HAP-1 (cell line): ENCODE results near the gene ABCC5.

ENCODE experiments used
- DNase-seq, 2 experiments: peaks; one replicate each; pipeline ENCODE4 v3.0.0-alpha.2; 2016 to 2020; ENCODE audit warnings: low spot score in 2 of 2
- H3K27me3 ChIP-seq: fragments of 250-450 bp; sonication (Bioruptor Pico); 2 replicates; pipeline ENCODE4 v1.5.1; 2020; ENCODE audit warnings: low read depth, mild to moderate bottlenecking, moderate library complexity
- H3K36me3 ChIP-seq: fragments of 250-450 bp; sonication (Bioruptor Pico); replicated peaks from 2 replicates; pipeline ENCODE4 v1.5.1; 2020; ENCODE audit warnings: mild to moderate bottlenecking
- H3K4me1 ChIP-seq: fragments of 250-450 bp; sonication (Bioruptor Pico); 2 replicates; pipeline ENCODE4 v1.5.1; 2020; ENCODE audit warnings: mild to moderate bottlenecking
- H3K4me3 ChIP-seq: fragments of 250-450 bp; sonication (Bioruptor Pico); 2 replicates; pipeline ENCODE4 v1.5.1; 2020; ENCODE audit warnings: mild to moderate bottlenecking, moderate library complexity
- H3K9me3 ChIP-seq: fragments of 250-450 bp; sonication (Bioruptor Pico); 2 replicates; pipeline ENCODE4 v1.5.1; 2020; ENCODE audit warnings: mild to moderate bottlenecking, moderate library complexity
- in situ Hi-C: fragments of 300-500 bp; cut with MboI; formaldehyde crosslinking; loops from 3 replicates; pipeline ENCODE4 v1.14.3; 2020; ENCODE audit warnings: low sequenced_read_pairs, inconsistent platforms, mixed read lengths

ABCC5 gene

DNA sequence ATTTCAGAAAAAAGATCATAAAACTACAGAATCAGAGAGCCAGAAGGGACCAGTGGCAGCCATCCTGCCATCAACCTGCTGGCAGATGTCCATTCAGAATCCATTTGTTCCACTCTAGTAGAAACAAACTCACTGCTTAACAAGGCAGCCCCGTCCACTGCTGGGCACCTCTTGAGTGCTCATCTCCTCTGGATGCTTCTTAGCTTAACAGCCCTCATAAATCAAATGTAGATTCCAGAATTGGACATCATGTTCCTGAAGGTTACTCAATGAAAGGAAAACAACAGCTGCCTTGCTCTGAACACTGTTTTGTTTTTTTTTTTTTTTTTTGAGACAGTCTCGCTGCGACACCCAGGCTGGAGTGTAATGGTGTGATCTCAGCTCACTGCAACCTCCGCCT, 37.3 kb downstream of the ABCC5 start:
- Histone ChIP-seq H3K36me3 (peaks cover 32% of the 10 kb centered on the region), H3K9me3 (no peaks in the 10 kb centered on the region), H3K4me3 (no peak overlapping the region), H3K27me3 (no peaks in the 10 kb centered on the region), H3K4me1 (no peaks in the 10 kb centered on the region)
- no peak for DNase-seq
- in situ Hi-C loops: no loop called here

DNA sequence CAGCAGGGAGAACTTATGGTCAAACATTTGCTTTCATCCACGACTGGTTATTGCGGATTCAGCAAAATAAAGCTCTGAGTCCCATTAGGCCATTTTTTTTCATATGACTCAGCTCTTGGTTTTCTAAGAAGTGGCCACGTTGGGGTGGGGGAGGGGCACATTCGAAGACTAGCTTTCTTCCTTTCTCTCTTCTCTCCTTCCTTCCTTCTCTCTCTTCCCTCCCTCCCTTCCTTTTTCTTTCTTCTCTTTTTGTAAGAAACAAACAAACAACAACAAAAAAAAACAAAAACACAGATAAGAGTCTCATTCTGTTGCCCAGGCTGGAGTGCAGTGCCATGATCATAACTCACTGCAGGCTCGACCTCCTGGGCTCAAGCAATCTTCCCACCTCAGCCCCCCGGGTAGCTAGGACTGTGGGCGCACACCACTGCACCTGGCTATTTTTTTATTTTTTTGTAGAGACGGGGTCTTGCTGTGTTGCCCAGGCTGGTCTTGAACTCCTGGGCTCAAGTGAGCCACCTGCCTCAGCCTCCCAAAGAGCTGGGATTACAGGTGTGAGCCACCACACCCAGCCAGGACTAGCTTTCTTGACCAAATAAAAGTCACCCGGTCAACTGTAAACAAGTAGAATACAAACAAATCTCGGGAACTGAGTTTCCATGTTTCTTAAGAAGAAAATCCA, 41.6 kb downstream of the ABCC5 start:
- in situ Hi-C loops: no loop called here

DNA sequence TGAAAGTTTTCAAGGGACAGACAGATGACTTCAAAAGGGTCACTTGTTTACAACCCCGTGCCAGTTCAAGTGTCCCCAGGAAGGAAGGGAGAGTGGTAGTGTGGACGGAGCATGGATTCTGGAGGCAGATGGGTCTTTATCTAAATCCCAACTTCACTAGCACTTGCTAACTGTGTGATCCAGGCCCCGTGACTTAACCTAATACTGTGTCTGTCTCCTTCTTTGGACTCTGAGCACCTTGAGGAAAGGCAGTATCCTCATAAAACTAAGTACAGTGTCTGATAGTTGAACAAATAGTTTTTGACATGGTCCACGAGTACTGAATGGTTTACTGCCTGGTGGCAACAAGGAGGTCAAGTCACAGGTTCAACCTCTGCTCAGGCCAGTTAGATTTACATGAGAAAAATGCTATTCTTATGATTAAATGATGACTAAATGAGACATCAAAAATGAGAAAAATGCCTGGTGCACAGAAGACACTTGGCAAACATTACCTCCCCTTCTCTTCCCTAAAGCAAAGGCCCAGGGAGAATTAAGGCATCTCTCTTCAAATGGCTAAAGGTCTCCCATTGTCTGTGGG, 48.9 kb downstream of the ABCC5 start:
- Histone ChIP-seq H3K9me3 (no peaks in the 10 kb centered on the region), H3K27me3 (no peaks in the 10 kb centered on the region), H3K36me3 (peaks cover 36% of the 10 kb centered on the region), H3K4me1 (no peaks in the 10 kb centered on the region), H3K4me3 (no peak overlapping the region)
- in situ Hi-C loops: no loop called here
- no peak for DNase-seq

More for the DNA sequence above, 41.6 kb downstream of the ABCC5 start:
- Histone ChIP-seq H3K36me3 (peaks cover 11% of the 10 kb centered on the region), H3K4me3 (no peak overlapping the region), H3K9me3 (no peaks in the 10 kb centered on the region), H3K4me1 (no peaks in the 10 kb centered on the region), H3K27me3 (no peaks in the 10 kb centered on the region)
- DNase-seq: no peak

DNA sequence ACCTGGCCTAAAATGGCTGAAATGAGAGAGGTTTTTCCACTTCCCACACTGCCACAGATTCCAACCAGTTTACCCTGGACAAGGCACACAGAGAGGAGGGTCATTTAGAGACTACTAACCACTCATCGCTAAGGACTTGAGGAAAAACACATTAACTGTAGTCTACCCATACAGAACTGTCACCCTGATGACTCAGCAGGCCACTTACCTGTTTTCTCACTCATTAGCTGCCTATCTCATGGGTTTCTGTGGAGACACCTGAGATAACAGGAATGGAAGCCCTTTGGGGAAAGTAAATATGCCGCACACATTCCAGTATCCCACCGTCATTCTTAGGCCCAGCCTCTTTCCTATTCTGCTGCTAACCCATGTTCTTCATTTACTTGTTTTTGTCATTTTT, 50.0 kb downstream of the ABCC5 start:
- H3K9me3 ChIP-seq: no peaks in the 10 kb centered on the region
- H3K4me3 ChIP-seq: no peak overlapping the region
- in situ Hi-C loops: no loop called here
- H3K4me1 ChIP-seq: no peaks in the 10 kb centered on the region
- H3K27me3 ChIP-seq: no peaks in the 10 kb centered on the region
- no peak for DNase-seq
- H3K36me3 ChIP-seq: peaks cover 36% of the 10 kb centered on the region

DNA sequence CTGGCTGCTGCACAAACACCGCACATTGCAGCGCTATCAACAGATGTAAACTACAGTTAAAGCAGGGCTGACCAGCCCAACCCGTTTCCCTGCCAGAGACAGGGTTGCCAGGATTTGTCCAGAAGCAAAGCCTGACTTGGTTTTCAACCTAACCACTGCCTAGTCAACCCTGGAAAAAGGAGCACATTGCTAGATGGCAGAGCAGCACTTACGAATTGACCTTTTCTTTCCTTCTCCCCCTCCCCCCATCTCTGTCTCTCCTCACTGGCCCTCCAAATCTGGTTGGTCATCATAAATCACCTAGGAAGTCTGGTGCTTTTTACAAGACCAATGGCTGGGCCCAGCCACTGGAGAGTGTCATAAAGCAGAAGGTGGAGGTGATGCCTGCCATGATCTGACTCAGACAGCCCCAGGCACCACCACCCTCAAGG, 51.3 kb downstream of the ABCC5 start:
- Histone ChIP-seq H3K36me3 (peaks cover 37% of the 10 kb centered on the region), H3K9me3 (no peaks in the 10 kb centered on the region), H3K27me3 (no peaks in the 10 kb centered on the region), H3K4me3 (no peak overlapping the region), H3K4me1 (no peaks in the 10 kb centered on the region)
- DNase-seq: no peak
- in situ Hi-C loops: no loop called here

DNA sequence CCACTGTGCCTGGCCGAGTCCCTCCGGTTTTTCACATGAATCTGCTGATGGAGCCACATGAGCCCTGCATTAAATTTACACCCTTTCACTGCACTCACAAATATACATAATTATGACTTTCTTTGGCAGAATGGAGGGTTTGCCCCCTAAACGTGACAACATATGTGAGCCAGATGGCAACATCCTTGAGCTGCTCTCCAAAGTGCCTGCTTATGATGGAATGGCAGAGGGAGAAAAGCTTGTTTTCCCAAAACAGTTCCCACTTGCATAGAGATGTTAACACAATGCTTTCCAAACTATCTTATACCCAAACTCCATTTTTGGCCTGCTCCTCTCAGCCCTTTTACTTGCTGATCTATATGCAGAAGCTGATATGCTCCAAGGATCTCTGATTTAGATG, 54.9 kb downstream of the ABCC5 start:
- no peak for DNase-seq
- no peak overlapping the region for H3K4me3 ChIP-seq
- no peaks in the 10 kb centered on the region for H3K4me1 ChIP-seq
- H3K9me3 ChIP-seq: no peaks in the 10 kb centered on the region
- H3K36me3 ChIP-seq: peaks cover 26% of the 10 kb centered on the region
- no peaks in the 10 kb centered on the region for H3K27me3 ChIP-seq
- in situ Hi-C loops: no loop called here

DNA sequence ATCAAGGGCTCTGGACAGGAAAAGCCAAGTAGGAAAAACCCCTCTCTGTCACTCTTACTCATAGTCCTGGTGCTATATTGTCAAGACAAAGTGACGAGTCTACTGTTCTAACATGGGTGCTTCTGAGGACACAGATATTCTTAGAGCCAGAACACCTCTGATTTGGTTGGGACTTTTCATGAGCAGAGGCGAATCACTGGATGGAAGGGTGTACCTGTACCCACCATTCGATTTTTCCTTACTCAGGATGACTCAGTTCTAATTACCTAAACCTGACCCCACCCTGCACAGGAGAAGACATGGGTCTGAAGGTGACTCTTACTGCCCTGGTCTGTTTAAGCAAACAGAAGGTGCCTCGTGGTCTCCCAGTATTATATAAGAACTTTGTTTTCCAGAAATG, 58.5 kb downstream of the ABCC5 start:
- H3K27me3 ChIP-seq: no peaks in the 10 kb centered on the region
- in situ Hi-C loops: no loop called here
- H3K36me3 ChIP-seq: peaks cover 14% of the 10 kb centered on the region
- DNase-seq: no peak
- no peaks in the 10 kb centered on the region for H3K9me3 ChIP-seq
- peaks cover 14% of the 10 kb centered on the region for H3K4me1 ChIP-seq
- no peak overlapping the region for H3K4me3 ChIP-seq

DNA sequence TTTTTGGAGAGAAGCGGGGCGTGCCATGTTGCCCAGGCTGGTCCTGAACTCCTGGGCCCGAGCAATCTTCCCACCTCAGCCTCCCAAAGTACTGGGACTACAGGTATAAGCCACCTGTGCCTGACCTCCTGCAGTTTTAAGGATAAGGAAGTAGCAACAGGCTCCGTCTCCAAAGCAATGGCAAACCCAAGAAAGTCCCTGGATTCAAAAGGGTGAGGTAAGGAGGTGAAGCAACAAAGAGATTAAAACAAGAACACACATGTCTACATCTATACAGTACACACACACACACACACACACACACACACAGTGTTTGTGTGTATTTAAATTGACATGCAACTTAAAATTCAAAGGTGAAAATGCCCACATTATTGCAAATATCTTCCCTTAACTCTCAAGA, 58.9 kb downstream of the ABCC5 start:
- Histone ChIP-seq H3K9me3 (no peaks in the 10 kb centered on the region), H3K27me3 (no peaks in the 10 kb centered on the region), H3K4me1 (peaks cover 14% of the 10 kb centered on the region), H3K4me3 (no peak overlapping the region), H3K36me3 (peaks cover 9% of the 10 kb centered on the region)
- in situ Hi-C loops: no loop called here
- DNase-seq: no peak

DNA sequence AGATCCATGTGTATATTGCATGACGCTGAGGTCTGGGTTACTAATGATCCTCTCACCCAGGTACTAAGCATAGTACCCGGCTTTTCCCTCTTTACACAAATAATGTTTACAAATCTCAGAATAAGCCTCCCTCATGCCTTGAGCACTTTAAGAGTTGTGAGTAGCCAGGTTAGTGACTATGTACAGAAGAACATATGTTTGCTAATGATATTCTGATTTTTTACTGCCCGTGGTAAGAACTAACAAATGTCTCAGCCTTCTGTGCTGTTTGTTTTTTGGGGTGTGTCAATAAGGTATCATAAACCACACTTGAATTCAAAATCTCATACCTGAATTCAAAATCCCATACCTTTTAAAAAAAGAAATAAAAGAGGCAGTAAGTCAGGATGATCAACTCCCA, 59.5 kb downstream of the ABCC5 start:
- no peak for DNase-seq
- Histone ChIP-seq H3K27me3 (no peaks in the 10 kb centered on the region), H3K9me3 (no peaks in the 10 kb centered on the region), H3K36me3 (peaks cover 9% of the 10 kb centered on the region), H3K4me3 (no peak overlapping the region), H3K4me1 (peaks cover 14% of the 10 kb centered on the region)
- in situ Hi-C loops: no loop called here

DNA sequence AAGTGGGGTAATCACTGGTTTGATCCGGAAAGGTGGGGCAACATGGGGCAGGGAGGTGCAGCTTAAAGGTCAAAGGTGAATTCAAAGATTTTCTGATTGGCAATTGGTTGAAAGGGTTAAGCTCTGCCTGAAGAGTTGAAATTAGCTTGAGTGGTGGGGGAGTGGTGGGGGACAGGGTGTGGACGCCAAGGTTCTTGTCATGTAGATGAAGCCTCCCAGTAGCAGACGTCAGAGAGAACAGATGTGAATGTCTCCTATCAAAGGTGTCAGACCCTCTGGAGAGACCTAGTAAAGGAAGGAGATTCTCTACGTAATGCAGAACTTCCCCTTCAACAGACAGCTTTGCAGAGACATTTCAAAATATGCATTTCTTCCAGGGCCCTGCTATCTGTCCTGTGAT, 62.8 kb downstream of the ABCC5 start:
- Histone ChIP-seq H3K36me3 (peaks cover 7% of the 10 kb centered on the region), H3K4me3 (no peak overlapping the region), H3K27me3 (no peaks in the 10 kb centered on the region), H3K4me1 (peaks cover 14% of the 10 kb centered on the region), H3K9me3 (no peaks in the 10 kb centered on the region)
- peak; percentile 69 to 83 for DNase-seq
- in situ Hi-C loops: no loop called here

DNA sequence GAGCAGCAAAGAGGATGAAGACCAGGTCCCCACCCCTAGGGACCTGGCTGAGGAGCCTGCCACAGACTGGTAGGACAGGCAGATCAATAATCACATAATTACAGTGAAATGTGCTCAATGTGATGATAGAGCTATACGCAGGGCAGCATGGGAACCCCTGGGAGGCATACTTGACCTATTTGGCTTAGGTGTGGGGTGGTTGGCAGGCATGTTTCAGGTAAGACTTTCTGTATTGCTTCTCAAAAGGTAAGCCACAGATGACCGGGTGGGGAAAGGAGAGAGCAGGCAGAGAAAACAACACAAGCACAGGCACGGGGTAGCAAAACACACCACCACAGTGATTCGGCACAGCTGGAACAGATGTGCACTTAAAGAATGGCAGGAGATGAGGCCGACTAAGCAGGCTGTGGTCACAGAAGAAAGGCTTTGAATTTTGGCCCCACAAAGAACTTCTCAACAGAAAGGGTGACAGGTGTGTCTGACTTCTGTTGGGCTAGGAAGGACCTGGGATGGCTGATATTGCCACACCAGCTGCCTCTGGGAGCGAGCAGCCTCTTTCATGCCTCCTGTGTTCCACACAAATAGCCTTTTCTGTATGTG, 64.1 kb downstream of the ABCC5 start:
- in situ Hi-C loops: no loop called here
- Histone ChIP-seq H3K4me1 (peaks cover 14% of the 10 kb centered on the region), H3K9me3 (no peaks in the 10 kb centered on the region), H3K4me3 (no peak overlapping the region), H3K27me3 (no peaks in the 10 kb centered on the region), H3K36me3 (peaks cover 17% of the 10 kb centered on the region)
- no peak for DNase-seq

DNA sequence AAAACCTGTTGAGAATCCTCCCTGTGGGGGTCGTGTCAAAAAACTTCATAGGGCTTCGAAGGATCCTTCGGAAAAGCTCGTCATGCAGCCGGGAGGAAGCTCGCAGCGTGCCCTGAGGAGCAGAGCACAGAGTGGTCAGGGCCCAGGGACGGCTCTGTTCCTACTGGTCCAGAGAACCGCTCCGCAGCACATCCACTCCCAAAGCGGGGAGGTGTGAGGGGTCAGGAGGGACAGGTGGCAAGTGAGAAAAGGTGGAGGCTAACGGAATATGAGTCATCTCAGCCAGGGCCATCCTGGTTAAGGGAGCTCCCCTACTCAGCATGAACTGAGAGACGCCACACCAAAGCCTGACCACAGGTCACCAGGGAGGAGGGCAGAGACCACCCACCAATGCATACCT, 66.2 kb downstream of the ABCC5 start:
- DNase-seq: no peak
- H3K36me3 ChIP-seq: peaks cover 29% of the 10 kb centered on the region
- H3K4me1 ChIP-seq: peaks cover 14% of the 10 kb centered on the region
- in situ Hi-C loops: no loop called here
- H3K27me3 ChIP-seq: no peaks in the 10 kb centered on the region
- no peaks in the 10 kb centered on the region for H3K9me3 ChIP-seq
- H3K4me3 ChIP-seq: no peak overlapping the region

DNA sequence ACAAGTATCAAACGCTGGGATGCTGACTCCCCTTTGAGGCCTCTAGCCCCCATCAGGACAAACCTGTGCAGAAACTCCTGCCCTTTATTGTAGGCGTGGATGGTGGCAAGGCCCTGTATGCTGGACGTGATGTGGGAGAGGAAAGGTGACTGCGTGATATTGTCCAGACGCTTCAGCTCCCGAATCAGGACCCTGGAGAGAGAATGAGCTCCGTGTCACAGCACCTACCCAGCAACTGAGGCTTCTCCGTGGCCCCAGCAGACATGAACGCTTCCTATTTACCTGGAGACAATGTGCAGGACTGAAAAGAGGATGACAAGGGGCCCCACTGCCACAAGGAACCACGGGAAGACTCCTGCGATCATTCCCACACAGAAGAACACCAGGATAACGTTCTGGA, 68.0 kb downstream of the ABCC5 start:
- no peaks in the 10 kb centered on the region for H3K9me3 ChIP-seq
- H3K4me1 ChIP-seq: peaks cover 4% of the 10 kb centered on the region
- peaks cover 42% of the 10 kb centered on the region for H3K36me3 ChIP-seq
- DNase-seq: no peak
- no peak overlapping the region for H3K4me3 ChIP-seq
- no peaks in the 10 kb centered on the region for H3K27me3 ChIP-seq
- in situ Hi-C loops: no loop called here

DNA sequence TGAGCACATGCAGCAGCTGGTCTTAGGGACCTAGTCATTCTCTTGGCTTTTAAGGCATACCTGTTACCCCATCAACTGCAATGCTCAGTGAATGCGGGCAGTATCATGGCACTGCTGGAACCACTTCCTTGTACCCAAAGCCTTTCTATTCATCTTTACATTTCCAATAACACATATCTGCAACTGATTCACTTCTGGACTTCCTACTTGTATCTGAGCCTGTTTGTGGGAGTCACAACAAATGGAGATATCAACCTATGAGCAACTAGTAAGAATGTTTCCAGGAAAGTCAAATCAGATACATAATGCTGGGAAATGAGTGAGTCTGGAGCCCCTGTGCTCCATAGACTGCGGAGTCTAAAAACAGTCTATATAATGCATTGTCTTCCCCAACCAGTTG, 71.6 kb downstream of the ABCC5 start:
- no peaks in the 10 kb centered on the region for H3K27me3 ChIP-seq
- no peak for DNase-seq
- in situ Hi-C loops: no loop called here
- H3K9me3 ChIP-seq: no peaks in the 10 kb centered on the region
- peaks cover 49% of the 10 kb centered on the region for H3K36me3 ChIP-seq
- H3K4me3 ChIP-seq: no peak overlapping the region
- no peaks in the 10 kb centered on the region for H3K4me1 ChIP-seq
